GM19193 (cell line): ENCODE measurements around the gene MCM6.

Source experiments
- POLR2A ChIP-seq: IDR thresholded peaks from 4 replicates; pipeline ENCODE4 v1.6.1; 2011; ENCODE audit not compliant: insufficient read depth, insufficient read length; ENCODE audit errors: extremely low read depth

The MCM6 gene

DNA sequence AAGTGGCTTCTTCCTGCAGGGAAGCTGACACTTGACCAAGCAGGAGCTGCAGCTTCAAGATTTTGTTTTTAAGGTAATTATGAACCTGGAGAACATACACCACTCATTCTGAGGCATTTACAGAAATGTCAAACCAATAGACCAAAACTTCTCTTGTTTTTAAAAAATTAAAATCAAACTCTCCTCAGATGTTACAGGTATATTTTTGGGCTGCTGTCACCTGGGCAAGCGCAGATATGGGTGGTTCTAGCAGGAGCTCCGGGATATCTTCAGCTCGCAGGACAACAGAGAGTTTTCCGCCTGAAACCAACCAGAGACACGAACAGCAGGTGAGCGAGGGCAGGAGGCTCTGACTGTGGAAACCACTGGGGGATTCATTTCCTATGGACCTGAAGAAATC, 43.4 kb downstream of the MCM6 start:
- TF ChIP-seq POLR2A = no peak

DNA sequence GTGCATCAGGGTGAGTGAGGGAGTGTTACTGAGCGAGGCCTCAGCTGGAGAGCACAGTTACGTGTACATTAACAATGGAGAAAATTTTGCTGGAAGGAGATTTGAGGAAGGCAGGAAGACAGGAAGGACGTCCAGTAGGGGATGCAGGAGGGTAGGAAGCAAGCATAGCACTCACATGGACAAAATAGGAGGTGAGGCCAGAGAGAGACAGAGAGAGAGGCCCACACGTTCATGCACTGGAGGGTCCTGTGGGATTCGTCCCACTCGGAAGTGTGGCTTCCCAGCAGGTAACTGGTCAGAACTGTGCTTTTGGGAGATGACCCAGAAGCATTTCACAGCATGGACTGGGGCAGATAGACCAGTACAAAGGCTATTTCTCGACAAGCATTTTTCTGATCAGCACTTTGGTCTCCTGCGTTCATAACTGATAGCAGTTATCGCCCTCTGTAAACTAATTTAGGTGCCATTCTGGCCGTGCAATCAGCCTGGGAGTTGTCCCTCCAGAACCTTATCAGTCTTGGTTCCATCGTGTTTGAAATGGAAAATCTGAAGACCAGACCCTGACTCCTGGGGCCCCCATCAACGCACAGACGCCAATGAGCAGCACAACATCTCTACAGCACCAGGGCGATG, 44.9 kb downstream of the MCM6 start:
- no peak for TF ChIP-seq POLR2A

DNA sequence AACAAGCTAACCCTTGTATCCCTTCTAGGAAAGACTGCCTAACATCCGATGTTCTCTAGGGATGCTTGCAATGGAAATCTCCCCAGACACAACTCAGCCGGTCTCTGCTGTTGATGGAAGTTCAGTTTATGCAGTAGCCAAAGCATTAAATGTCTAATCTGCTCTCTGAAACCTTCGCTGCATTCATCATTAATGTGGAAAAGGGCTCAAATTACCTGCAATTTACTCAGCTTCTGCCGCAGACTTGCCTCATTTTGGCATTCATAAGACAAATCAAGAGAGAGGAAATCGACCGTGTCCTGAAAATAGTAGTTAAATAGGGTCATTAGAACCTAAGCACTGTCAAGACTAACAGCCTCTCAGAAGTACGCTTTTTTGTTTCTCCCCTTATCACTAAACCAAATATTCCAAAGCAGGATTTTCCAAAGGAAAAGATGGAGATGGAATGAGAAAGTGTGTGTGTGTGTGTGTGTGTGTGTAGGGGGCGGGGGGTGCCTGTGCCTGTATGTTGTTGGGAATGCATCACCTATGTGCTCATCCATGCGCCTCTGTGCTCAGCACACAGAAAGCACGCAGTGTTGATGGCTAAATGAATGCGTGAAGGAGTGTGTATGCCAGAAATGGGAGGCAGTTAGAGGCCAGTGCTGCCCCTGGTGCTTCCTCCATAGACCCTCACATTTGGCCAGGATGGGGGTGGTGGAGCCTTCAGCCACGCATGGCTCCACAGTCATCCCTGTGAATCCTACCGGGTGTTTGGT, 46.7 kb downstream of the MCM6 start:
- no peak for TF ChIP-seq POLR2A

DNA sequence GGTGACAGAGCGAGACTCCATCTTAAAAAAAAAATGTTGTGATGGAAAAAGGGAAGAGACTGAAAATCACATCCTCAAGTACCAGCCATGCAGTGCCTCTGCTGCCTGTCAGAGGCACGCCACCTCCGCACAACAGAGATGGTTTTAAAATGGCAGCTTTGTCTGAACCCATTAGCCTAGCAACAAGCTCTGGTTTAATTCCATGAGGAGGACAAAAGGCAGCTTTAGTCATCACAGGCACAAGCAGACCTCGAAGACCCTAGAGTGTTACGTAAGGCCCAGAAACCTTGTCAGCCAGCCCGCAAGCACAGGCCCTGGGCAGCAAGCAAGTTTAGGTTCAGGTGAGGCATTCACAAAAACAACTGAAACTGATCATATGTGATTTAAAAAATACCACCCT, 49.7 kb downstream of the MCM6 start:
- TF ChIP-seq POLR2A = no peak

DNA sequence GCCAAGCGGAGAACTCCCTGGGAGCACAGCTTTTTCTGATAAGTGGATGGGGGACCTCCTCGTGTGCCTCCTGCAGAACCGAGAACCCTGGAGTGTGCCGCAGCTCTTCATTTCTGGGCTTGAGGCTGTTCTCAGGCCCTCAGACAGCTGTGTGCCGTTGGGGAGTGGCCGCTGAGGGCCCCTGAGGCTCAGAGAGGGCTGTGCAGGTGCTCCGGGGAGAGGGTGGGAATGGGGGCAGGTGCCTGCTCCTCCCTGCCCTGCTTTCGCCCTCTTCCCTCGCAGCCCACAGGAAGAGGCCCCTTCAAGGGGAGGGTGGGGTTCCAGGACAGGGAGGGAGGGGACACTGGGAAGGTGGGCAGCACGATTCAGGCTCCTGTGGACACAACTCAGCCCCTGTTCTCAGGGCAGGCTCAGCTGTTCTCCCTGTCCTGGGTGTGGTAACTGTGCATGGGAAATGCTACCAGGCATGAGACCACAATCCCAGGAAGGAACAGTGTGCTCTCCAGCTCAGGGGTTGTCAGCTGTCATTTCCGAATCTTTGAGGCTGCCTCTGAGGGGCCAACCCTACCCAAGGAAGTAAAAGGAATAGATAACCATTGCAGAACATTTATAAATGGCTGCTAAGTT, 50.6 kb downstream of the MCM6 start:
- no peak for TF ChIP-seq POLR2A

DNA sequence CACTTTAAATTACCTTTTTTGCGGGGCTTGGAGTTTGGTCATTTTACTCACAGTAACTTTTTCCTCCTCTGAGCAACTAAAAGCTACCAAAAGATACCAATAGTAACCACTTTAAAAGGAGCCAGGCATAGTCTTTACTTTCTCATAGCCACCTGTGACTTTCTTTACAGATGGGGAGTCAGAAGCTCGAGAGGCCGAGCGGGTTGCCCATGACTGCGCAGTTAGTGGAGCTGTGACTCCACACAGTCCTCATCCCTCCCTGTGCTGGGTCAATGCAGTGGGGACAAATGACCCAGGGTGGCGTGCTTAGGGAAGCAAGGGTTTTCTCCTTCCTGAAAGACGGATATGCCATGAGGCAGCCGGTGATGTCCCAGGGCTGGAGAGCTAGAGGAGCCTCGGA, 51.1 kb downstream of the MCM6 start:
- no peak for TF ChIP-seq POLR2A

DNA sequence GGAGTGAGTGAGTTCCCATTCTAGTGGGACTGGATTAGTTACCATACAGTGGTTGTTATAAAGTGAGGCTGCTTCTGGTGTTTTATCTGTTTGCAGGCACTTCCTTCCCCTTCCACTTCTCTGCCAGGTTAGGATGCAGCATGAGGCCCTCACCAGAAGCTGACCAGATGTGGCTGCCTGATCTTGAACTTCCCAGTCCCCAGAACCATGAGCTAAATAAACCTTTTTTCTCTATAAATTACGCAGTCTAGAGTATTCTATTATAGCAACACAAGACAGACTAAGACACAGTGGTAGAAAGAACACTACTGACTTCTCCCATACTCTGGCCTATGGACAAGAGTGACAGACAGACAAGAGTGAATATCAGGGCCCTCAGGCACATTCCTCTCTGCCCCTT, 53.4 kb downstream of the MCM6 start:
- TF ChIP-seq POLR2A = no peak

DNA sequence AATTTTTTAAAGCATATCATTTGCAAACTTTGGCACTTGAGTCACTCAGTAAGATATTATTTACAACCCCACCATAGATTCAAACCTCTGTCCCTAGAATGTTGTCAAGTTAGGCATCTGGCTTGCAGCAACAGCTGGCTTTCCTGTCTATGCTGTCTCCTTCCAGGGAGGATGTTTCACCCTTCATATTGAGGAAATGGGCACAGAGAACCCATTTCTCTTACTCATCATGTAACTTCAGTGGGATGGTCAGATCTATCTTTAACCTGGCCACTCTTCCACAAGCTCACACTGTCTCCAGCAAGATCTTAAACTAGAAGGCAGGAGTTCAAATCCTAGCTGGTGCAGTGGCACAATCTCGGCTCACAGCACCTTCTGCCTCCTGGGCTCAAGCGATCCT, 55.1 kb downstream of the MCM6 start:
- no peak for TF ChIP-seq POLR2A

DNA sequence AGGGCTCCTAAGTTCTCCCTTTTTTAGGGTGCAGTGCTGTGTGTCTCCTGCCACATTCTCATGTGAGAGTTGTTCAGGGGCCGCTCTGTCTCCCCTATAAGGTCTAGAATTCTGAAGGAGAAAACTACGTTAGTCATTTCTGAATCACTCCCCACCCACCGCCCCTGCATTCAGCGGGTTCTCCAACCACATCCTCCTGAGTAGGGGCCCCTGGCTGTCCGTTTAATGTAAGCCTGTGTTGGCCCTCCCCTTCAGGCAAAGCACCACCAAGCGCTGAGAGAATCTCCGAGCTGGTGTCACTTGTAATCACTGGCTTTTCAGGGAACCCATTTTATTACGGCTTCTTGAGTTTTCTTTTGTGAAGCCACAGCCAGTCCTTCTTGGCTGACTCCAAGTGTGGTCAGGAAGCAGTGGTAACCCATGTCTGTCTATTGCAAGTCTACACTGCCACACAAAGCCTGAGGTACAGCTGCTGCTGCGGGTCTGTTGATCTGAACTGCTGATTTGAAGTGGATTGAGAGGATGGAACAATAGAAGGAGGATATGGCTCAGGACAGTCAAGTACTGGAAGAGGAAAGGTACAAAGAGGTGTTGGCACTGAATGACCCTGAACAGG, 56.1 kb downstream of the MCM6 start:
- no peak for TF ChIP-seq POLR2A

DNA sequence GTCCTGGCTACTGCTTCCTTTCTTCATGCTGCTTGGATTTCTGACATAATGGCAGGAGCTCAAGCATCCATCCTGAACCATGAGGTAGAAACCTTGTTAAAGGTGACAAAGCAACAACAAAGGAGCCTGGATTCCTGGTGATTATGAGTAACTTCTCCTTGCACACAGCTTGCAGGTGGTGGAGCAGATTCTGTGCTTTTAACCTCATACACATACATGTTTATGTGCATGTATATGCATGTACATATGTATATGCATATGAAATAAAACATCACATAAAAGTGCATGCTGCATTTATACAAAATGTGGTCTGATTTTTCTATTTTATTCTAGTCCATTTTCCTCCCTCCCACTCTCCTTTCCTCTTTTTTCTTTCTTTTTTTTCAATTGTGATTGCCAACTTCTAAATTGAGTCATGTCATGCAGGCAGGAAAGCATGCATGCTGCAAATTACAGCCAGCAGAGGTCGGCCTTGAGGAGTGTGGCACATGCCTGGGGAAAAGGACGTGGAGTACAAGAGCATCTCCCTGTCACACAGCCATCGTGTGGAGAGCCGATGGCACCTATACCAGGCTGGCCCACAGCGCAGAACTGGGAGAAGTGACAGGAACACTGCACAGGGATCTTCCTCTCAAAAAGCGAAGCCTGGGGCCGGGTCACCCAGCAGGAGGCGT, 57.2 kb downstream of the MCM6 start:
- TF ChIP-seq POLR2A = no peak

DNA sequence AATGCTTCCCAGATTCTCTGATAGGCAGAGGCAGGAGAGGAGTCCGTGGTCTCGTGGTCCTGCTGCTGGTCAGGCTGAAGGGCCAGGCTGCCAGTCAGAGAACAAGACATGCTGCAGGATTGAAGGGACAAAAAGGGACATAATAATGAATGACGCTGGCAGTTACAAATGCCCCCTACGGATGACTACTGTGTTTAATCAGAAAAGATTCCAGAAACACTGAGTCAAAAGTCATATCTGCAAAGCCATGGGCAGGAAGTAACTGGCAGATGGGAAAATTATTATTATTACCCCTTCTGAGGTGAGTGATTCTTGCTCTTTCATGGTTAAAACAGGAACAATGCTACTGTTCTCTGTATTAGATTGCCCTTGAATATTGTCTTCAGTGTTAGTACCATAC, 58.3 kb downstream of the MCM6 start:
- TF ChIP-seq POLR2A = no peak

DNA sequence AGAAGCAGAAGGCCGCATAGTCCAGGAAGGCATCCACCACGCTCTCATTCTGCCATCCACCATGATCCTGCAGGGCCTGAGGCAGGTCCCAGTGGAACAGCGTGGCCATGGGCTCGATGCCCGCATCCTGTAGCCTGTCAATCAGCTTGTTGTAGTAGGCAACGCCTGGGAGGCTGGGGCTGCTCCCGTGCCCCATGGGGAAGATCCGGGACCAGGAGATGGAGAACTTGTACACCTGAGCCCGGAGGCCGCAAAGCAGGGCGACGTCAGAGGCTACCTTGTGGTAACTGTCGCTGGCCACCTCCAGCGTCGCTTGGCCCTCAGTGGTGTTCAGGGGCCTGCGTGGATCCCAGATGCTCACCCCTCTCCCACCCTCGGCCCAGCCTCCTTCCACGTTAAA, 58.8 kb downstream of the MCM6 start:
- no peak for TF ChIP-seq POLR2A

DNA sequence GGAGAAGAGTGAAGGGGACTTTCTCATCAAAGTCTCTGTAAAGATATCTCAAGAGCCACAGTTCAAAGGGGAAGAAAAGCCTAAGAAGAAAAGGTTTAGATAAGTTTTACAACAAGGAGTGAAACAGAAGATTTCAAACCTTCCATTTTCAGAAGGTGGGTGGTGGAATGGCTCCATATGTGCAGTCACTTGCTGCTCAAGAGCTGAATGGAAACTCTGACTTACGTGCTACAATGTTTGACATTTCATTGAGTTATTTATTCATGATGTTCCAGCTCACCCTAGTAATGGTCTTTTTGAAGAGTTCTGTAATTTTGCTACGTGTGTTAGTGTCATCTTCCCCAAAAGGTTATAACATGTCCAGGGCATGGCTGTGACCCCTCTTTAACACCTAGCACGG, 61.0 kb downstream of the MCM6 start:
- no peak for TF ChIP-seq POLR2A

DNA sequence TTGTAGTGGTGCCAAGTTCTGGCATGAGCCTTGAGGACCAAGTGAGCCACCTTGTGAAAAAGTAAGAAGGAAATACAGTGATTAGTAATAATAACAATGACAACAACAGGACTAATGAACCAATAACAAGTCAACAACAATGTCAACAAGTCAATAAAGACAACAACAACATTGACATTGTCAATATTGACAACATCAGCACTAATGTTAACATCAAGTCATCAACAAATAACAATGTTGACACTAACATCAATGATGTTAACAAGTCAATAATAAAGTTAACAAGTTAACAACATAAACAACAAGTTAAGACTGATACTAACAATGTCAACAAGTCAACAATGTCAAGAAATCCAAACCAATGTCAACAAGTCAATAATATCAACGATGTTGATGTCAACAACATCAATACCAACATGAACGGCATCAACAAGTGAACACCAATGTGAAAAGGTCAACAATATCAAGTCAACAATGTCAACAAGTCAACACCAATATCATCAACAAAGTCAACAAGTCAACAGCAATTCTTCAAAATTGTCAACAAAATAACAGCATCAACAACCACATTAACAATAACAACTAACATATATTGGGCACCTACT, 63.2 kb downstream of the MCM6 start:
- no peak for TF ChIP-seq POLR2A

DNA sequence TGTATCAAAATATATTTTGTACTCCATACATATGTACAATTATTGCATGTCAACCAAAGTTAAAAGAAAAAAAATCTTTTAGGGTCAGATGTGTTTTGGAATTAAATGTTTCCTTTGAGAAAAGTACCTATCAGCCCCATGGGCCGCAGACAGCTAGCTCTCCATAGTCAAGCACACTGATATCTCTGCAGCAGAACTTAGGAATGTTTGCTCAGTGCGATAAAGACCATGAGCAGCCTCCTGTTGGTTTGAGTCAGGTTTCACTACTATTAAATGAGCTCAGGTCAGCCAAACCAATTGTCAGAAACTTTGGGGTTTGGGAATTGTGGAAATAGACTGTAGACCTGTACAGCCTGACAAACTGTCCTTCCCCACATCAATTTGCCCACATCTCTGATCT, 73.0 kb downstream of the MCM6 start:
- TF ChIP-seq POLR2A = no peak
